ENCODE measurements around the gene BSG. TPM values are rescaled to one million over a fixed set of nuclear protein-coding genes. Genes with fewer than 3 reads are reported as not detected.

The BSG gene
- total RNA-seq, 1 experiment from 2014 or later: 653 TPM

DNA sequence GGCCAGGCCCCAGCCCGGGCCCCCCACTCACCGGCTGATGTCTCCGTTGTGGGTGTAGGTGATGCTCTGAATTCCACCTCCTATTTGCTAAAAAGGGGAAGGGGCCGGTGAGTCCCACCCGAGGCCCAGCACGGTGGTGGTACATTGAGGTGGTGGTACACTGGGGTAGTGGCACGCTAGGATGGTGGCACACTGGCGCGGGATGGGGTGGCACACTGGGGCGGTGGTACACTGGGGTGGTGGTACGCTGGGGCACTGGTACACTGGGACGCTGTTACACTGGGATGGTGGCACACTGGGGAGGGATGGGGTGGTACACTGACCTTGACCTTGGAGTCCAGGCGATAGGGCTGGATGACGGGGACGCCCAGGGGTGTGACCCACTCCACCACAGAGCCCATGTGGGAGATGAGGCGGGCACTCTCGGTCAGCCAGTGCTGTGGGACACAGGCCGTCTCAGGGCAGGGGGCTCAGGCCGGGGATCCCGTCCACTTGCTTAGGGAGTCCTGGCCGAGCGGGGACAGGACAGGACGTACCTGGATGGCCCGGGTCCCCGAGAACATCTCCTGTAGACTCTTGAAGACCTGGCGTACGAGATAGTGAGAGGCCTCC is 46.4 kb downstream of the BSG start:
- Histone ChIP-seq H3K4me3 (ENCODE audit: low read depth in 2 of 2, low read length in 2 of 2) (no peak overlapping the region), H3K9me3 (ENCODE audit: control insufficient read depth, insufficient read depth, low read depth, low read length) (no peaks in the 10 kb centered on the region), H3K27me3 (ENCODE audit: control insufficient read depth, insufficient read depth, low read length) (no peaks in the 10 kb centered on the region), H3K27ac (ENCODE audit: low read length) (no peak overlapping the region), H3K36me3 (ENCODE audit: control insufficient read depth, insufficient read depth, low read length) (no peaks in the 10 kb centered on the region), H3K4me1 (ENCODE audit: control insufficient read depth, insufficient read depth, low read length) (no peaks in the 10 kb centered on the region)
- CTCF ChIA-PET: no interaction called here
- DNase-seq (ENCODE audit: low read depth, low spot score): no peak
- intact Hi-C loops (cut with micrococcal nuclease; ENCODE audit: unreplicated experiment): no loop called here
- no peak for TF ChIP-seq POLR2AphosphoS5 (IDR thresholded peaks at IDR 0.05; ENCODE audit: low read depth, low read length)
- TF ChIP-seq SIN3A (IDR thresholded peaks at IDR 0.05; ENCODE audit: borderline replicate concordance, insufficient read depth, low read depth, low read length): no peak
- no peak for TF ChIP-seq TCF7L2 (IDR thresholded peaks at IDR 0.05; ENCODE audit: low read depth, low read length)
- TF ChIP-seq, protein P1, sequence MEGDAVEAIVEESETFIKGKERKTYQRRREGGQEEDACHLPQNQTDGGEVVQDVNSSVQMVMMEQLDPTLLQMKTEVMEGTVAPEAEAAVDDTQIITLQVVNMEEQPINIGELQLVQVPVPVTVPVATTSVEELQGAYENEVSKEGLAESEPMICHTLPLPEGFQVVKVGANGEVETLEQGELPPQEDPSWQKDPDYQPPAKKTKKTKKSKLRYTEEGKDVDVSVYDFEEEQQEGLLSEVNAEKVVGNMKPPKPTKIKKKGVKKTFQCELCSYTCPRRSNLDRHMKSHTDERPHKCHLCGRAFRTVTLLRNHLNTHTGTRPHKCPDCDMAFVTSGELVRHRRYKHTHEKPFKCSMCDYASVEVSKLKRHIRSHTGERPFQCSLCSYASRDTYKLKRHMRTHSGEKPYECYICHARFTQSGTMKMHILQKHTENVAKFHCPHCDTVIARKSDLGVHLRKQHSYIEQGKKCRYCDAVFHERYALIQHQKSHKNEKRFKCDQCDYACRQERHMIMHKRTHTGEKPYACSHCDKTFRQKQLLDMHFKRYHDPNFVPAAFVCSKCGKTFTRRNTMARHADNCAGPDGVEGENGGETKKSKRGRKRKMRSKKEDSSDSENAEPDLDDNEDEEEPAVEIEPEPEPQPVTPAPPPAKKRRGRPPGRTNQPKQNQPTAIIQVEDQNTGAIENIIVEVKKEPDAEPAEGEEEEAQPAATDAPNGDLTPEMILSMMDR (IDR thresholded peaks at IDR 0.05): no peak
- TF ChIP-seq, protein P2, sequence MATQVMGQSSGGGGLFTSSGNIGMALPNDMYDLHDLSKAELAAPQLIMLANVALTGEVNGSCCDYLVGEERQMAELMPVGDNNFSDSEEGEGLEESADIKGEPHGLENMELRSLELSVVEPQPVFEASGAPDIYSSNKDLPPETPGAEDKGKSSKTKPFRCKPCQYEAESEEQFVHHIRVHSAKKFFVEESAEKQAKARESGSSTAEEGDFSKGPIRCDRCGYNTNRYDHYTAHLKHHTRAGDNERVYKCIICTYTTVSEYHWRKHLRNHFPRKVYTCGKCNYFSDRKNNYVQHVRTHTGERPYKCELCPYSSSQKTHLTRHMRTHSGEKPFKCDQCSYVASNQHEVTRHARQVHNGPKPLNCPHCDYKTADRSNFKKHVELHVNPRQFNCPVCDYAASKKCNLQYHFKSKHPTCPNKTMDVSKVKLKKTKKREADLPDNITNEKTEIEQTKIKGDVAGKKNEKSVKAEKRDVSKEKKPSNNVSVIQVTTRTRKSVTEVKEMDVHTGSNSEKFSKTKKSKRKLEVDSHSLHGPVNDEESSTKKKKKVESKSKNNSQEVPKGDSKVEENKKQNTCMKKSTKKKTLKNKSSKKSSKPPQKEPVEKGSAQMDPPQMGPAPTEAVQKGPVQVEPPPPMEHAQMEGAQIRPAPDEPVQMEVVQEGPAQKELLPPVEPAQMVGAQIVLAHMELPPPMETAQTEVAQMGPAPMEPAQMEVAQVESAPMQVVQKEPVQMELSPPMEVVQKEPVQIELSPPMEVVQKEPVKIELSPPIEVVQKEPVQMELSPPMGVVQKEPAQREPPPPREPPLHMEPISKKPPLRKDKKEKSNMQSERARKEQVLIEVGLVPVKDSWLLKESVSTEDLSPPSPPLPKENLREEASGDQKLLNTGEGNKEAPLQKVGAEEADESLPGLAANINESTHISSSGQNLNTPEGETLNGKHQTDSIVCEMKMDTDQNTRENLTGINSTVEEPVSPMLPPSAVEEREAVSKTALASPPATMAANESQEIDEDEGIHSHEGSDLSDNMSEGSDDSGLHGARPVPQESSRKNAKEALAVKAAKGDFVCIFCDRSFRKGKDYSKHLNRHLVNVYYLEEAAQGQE (IDR thresholded peaks at IDR 0.05; ENCODE audit: insufficient read depth in 1 of 2, low read depth in 2 of 2, low read length in 1 of 2): no peak
- no peak for ATAC-seq
- BruUV-seq (replicated peaks): no TSS peak
- in situ Hi-C loops (cut with HindIII; ENCODE audit: low pct_unique_long_range_greater_than_20kb, low sequenced_read_pairs): no loop called here
- POLR2A ChIA-PET: no interaction called here

DNA sequence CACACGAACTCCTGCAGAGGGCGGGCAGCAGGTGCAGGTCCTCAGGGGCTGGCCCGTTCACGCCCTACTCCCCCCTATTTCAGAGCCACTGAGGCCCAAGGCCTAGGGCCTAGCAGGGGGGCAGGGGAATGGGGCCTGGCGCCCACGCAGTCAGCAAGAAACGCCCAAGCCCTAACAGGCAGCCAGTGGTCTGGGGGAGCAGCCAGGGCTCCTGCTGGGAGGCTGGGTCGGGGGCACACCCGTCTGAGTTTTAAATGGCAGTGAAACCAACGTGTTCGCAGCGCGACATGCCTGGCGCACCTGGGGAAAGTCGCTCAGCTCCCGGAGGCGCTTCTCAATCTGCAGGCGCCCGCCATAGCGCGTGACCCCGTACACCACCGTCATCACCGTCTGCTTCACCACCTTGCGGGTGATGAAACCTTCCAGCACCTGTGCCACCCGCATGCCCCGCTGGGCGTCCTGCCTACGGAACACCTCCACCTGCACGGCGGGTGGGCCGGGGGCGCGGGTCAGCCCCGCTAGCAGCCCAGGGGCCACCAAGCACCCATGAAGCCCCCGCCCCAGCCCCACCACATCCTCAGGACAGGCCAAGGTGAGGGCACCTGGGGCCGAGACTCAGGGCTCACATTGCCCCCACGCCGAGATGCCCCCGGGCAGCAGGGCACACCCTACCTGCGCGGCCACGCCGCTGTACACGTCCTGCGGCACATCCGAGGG is 47.0 kb downstream of the BSG start:
- no peaks in the 10 kb centered on the region; the same call in 1 of the 2 replicates for H3K4me1 ChIP-seq (ENCODE audit: control insufficient read depth, insufficient read depth, low read length)
- ChIA-PET POLR2A (no interaction called here), CTCF (no interaction called here)
- no peak overlapping the region for H3K27ac ChIP-seq (ENCODE audit: low read length)
- H3K4me3 ChIP-seq (ENCODE audit: low read depth in 2 of 2, low read length in 2 of 2): no peak overlapping the region
- H3K27me3 ChIP-seq (ENCODE audit: control insufficient read depth, insufficient read depth, low read length): no peaks in the 10 kb centered on the region
- in situ Hi-C loops (cut with HindIII; ENCODE audit: low pct_unique_long_range_greater_than_20kb, low sequenced_read_pairs) (no loop called here), intact Hi-C loops (cut with micrococcal nuclease; ENCODE audit: unreplicated experiment) (no loop called here)
- TF ChIP-seq POLR2AphosphoS5 (IDR thresholded peaks at IDR 0.05; ENCODE audit: low read depth, low read length) (no peak), TCF7L2 (IDR thresholded peaks at IDR 0.05; ENCODE audit: low read depth, low read length) (no peak), SIN3A (IDR thresholded peaks at IDR 0.05; ENCODE audit: borderline replicate concordance, insufficient read depth, low read depth, low read length) (no peak)
- TF ChIP-seq, protein P1 (IDR thresholded peaks at IDR 0.05): no peak
- TF ChIP-seq, protein P2 (IDR thresholded peaks at IDR 0.05; ENCODE audit: insufficient read depth in 1 of 2, low read depth in 2 of 2, low read length in 1 of 2): no peak
- BruUV-seq (replicated peaks): no TSS peak
- H3K9me3 ChIP-seq (ENCODE audit: control insufficient read depth, insufficient read depth, low read depth, low read length): no peaks in the 10 kb centered on the region
- DNase-seq (ENCODE audit: low read depth, low spot score) (no peak), ATAC-seq (no peak)
- no peaks in the 10 kb centered on the region for H3K36me3 ChIP-seq (ENCODE audit: control insufficient read depth, insufficient read depth, low read length)
